OCI-LY1 (cell line): ENCODE measurements around the gene TMEM252.

ENCODE experiments used
- EZH2 ChIP-seq: fragments of 200-600 bp; sonication (generic), shearing (Covaris generic); IDR thresholded peaks from 2 replicates; pipeline ENCODE4 v1.8.0; 2017; ENCODE audit warnings: borderline replicate concordance, mixed run types, mild to moderate bottlenecking, antibody characterized with exemption, low read length, moderate library complexity, mixed read lengths
- TF ChIP-seq, protein P1 (sequence below): fragments of 200-600 bp; sonication (generic), shearing (Covaris generic); IDR thresholded peaks from 2 replicates; pipeline ENCODE4 v1.5.1; 2017; ENCODE audit warnings: mild to moderate bottlenecking, antibody characterized with exemption, low read length, moderate library complexity, mixed read lengths

DNA sequence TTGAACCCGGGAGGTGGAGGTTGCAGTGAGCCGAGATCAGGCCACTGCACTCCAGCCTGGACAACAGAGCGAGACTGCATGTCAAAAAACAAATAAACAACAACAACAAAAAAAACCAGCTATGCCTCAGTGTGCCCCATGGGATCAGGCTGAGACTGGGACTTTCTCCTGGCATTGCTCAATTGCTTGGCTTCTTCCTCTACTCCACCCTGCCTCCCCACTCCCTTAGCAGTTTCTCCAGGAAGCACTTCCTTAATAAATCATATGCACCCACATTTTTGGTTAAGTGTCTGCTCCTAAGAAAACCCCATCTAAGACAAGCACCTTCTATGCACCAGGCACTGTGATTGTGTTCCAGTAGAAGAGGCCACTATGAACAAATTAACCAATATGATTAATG, 41.0 kb upstream of the TMEM252 start:
- TF ChIP-seq, protein P1, sequence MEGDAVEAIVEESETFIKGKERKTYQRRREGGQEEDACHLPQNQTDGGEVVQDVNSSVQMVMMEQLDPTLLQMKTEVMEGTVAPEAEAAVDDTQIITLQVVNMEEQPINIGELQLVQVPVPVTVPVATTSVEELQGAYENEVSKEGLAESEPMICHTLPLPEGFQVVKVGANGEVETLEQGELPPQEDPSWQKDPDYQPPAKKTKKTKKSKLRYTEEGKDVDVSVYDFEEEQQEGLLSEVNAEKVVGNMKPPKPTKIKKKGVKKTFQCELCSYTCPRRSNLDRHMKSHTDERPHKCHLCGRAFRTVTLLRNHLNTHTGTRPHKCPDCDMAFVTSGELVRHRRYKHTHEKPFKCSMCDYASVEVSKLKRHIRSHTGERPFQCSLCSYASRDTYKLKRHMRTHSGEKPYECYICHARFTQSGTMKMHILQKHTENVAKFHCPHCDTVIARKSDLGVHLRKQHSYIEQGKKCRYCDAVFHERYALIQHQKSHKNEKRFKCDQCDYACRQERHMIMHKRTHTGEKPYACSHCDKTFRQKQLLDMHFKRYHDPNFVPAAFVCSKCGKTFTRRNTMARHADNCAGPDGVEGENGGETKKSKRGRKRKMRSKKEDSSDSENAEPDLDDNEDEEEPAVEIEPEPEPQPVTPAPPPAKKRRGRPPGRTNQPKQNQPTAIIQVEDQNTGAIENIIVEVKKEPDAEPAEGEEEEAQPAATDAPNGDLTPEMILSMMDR, result no peak
- no peak for TF ChIP-seq EZH2
